H1 (cell line): ENCODE measurements around the gene SYPL1.

Experiments used
- CTCF ChIP-seq, 3 experiments: IDR thresholded peaks; 1 replicate in 2 of 3; 2 replicates in 1 of 3; pipeline versions ENCODE4 v1.5.1 to v1.6.1; 2011; ENCODE audit warnings: low read length in 3 of 3, mild to moderate bottlenecking in 3 of 3, inconsistent platforms in 2 of 3, low read depth in 1 of 3, moderate library complexity in 1 of 3; ENCODE audit not compliant: insufficient read depth in 1 of 3; ENCODE audit errors: control extremely low read depth in 1 of 3
- EZH2 ChIP-seq: fragments of 200-600 bp; sonication (generic); IDR thresholded peaks from 2 replicates; pipeline ENCODE4 v1.7.1; 2012; ENCODE audit warnings: low read depth, mild to moderate bottlenecking, moderate library complexity, low read length, inconsistent platforms; ENCODE audit not compliant: severe bottlenecking
- HDAC6 ChIP-seq: IDR thresholded peaks from one replicate; pipeline ENCODE4 v1.7.1; 2012; ENCODE audit warnings: low read depth, mild to moderate bottlenecking, inconsistent platforms, low read length, moderate library complexity
- KDM4A ChIP-seq: IDR thresholded peaks from one replicate; pipeline ENCODE4 v1.7.1; 2012; ENCODE audit warnings: low read depth, mild to moderate bottlenecking, moderate library complexity, low read length, inconsistent platforms; ENCODE audit not compliant: severe bottlenecking
- MAX ChIP-seq: IDR thresholded peaks from 2 replicates; pipeline ENCODE4 v1.6.1; 2012; ENCODE audit warnings: inconsistent platforms
- NRF1 ChIP-seq: IDR thresholded peaks from 2 replicates; pipeline ENCODE4 v1.6.1; 2011; ENCODE audit warnings: mild to moderate bottlenecking, low read depth, low read length, improper control_type of control experiment
- POLR2A ChIP-seq, 2 experiments: IDR thresholded peaks; 1 replicate in 1 of 2; 2 replicates in 1 of 2; pipeline ENCODE4 v1.6.1; 2011; ENCODE audit warnings: low read depth in 2 of 2, low read length in 2 of 2, mild to moderate bottlenecking in 2 of 2; ENCODE audit errors: control extremely low read depth in 1 of 2
- RAD21 ChIP-seq, 2 experiments: IDR thresholded peaks in 1 of 2; conservative IDR thresholded peaks in 1 of 2; 2 replicates each; pipeline ENCODE4 v1.6.1; 2011; ENCODE audit warnings: low read depth in 2 of 2, low read length in 2 of 2, improper control_type of control experiment in 1 of 2, inconsistent platforms in 1 of 2, mild to moderate bottlenecking in 1 of 2, moderate library complexity in 1 of 2
- RFX5 ChIP-seq: IDR thresholded peaks from 2 replicates; pipeline ENCODE4 v1.6.1; 2011; ENCODE audit warnings: low read depth, low read length, improper control_type of control experiment, borderline replicate concordance
- SIX5 ChIP-seq: IDR thresholded peaks from 2 replicates; pipeline ENCODE4 v1.6.1; 2011; ENCODE audit warnings: mild to moderate bottlenecking, low read depth, low read length
- SRF ChIP-seq: IDR thresholded peaks from 2 replicates; pipeline ENCODE4 v1.6.1; 2011; ENCODE audit warnings: mild to moderate bottlenecking, low read depth, low read length, moderate library complexity

- TF ChIP-seq POLR2A (IDR thresholded peaks at IDR 0.05; ENCODE audit: control extremely low read depth in 1 of 2, low read depth in 2 of 2, low read length in 2 of 2) (no peak), EZH2 (no peak), MAX (no peak), CTCF (IDR thresholded peaks at IDR 0.05; ENCODE audit: control extremely low read depth in 1 of 3, insufficient read depth in 1 of 3, low read depth in 1 of 3, low read length in 3 of 3) (no peak), HDAC6 (no peak), SRF (no peak), RFX5 (no peak), RAD21 (IDR thresholded peaks at IDR 0.05 in 1 of 2, conservative IDR thresholded peaks at IDR 0.05 in 1 of 2; ENCODE audit: low read depth in 2 of 2, low read length in 2 of 2) (no peak), NRF1 (no peak), KDM4A (no peak), SIX5 (no peak)
Measured at GRCh38 chr7:106076537-106076936, 35.6 kb downstream of the SYPL1 start.
